ENCODE data around the gene PACRG.

DNA sequence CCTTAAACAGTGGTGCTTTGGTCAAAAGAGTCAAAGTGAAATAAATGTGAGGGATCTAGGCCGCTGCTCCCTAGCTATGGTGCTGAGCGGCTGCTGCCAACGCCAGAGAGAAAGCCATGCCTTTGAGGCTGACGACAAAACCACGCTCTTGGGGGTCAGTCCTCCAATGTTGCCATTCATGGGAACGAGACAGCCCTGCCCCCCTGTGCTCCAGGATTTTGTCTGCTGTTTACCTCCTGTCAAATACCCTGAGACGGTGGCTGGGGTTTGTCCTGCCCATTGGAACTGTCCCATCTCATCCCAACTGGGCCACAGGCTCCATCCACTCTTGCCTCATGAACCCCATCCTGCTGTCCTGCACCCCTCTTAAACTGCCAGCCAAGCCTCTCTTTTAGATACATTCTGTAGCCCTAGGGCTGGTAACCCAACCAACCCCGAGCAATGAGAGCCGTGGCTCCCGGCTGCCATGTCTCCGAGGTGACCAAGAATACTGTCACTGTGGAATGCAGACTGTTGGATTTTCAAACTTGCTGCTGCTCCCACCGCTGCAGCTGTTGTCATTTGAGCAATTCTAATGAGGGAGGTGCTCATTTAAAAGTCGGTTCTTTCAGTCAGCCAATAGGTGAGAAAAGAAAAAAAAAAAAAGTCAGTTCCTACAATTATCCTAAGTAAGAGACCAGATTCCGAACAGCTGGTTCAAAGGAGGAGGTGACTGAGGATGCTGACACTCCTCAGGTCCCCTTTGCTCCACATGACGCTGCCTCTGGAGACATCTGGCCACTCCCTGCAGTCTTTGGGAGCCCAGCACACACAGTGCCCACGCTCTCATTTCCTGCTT is 613.7 kb downstream of the PACRG start:
- TF ChIP-seq POLR2A (IDR thresholded peaks at IDR 0.05) (no peak), EP300 (IDR thresholded peaks at IDR 0.05) (no peak)
- TF ChIP-seq, protein P1, sequence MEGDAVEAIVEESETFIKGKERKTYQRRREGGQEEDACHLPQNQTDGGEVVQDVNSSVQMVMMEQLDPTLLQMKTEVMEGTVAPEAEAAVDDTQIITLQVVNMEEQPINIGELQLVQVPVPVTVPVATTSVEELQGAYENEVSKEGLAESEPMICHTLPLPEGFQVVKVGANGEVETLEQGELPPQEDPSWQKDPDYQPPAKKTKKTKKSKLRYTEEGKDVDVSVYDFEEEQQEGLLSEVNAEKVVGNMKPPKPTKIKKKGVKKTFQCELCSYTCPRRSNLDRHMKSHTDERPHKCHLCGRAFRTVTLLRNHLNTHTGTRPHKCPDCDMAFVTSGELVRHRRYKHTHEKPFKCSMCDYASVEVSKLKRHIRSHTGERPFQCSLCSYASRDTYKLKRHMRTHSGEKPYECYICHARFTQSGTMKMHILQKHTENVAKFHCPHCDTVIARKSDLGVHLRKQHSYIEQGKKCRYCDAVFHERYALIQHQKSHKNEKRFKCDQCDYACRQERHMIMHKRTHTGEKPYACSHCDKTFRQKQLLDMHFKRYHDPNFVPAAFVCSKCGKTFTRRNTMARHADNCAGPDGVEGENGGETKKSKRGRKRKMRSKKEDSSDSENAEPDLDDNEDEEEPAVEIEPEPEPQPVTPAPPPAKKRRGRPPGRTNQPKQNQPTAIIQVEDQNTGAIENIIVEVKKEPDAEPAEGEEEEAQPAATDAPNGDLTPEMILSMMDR (IDR thresholded peaks at IDR 0.05), result no peak
